NCI-H146 (cell line): Measurements from ENCODE around the gene FZR1.
"Not testable (repeated sequence)": the region's sequence is repeated elsewhere in the genome, so short reads cannot be mapped to it uniquely, and the experiment has no call there.

Source experiments
- DNase-seq: peaks from one replicate; lab custom pipeline; 2025; lab: John Stamatoyannopoulos, UW

FZR1 gene

DNA sequence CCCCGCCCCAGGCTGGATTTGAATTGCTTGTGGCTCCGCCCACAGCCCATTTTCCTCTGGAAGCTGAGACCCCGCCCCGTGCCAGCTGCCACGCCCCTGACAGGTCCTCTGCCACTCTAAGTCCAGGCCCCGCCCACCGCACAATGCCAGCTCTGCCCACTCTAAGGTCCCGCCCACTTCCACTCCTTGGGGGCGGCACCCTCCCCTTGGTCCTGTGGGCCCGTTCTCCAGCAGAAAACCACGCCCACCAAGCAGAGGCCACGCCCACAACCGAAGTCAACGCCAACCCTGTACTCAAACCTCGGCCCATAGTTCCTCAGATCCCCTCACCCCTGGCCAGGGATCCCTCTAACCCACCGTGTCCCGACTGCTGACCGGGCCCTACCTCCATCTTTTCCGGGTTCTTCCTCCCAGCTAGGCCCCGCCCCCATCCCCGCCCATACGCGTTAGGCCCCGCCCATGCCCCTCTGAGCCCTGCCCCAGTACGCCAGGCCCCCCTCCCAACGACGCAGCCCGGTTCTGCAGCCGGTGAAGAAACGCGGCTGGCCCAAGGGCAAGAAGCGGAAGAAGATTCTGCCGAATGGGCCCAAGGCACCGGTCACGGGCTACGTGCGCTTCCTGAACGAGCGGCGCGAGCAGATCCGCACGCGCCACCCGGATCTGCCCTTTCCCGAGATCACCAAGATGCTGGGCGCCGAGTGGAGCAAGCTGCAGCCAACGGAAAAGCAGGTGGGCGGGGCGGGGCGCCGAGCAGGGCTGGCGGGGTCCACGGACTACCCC lies 67.9 kb downstream of the FZR1 start:
- DNase-seq, result peak; percentile 82

- no peak for DNase-seq
These were observed 69.2 kb downstream of the FZR1 start for GRCh38 chr19:3575260-3575741.

DNA sequence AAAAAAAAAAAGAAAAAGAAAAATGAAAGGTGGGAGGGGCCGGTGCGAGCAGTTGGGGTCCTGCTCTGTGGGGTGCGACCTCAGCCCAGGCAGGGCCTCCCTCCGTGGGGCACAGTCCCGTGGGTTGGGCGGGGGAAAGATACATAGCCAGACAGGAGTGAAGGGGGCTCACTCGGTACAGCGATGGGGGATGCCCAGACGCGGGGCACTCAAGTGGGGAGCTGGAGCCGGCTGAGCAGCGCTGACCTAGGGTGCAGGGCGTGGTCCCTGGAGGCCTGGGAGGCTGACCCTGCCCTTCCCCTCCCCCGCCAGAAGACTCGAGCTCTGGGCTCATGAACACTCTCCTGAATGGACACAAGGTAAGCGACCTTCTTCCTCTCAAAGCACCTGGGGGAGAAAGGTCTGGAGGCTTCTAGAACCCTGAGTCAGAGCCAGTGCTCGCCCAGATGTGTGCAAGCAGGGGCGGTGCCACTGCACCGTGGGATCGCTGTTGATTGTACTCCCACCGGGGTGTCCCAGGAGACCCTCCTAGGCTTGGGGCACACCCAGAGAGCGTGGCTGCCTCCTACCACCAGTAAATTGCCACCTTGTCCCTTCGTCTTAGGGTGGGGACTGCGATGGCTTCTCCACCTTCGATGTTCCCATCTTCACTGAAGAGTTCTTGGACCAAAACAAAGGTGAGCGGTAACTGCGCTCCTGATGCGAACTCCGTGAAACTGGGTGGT lies 70.0 kb downstream of the FZR1 start:
- no peak for DNase-seq

- DNase-seq, result no peak
These were observed 70.8 kb downstream of the FZR1 start for GRCh38 chr19:3576696-3577443.

GRCh38 chr19:3577723-3578344 lies 71.7 kb downstream of the FZR1 start:
- DNase-seq, result no peak

DNA sequence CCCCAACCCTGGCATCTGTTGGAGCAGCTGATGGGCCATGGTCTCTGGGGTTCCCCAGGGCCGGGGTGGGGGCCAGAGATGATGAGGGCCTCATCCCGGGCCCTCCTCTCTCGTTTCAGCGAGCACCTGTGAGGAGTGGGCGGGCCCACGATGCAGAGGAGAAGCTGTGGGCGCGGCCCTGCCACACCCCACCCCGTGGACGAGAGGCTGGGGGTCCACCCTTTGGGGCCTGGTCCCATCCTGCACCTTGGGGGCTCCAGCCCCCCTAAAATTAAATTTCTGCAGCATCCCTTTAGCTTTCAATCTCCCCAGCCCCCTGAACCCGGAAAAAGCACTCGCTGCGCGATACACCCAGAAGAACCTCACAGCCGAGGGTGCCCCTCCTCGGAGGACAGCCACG lies 72.3 kb downstream of the FZR1 start:
- no peak for DNase-seq

DNA sequence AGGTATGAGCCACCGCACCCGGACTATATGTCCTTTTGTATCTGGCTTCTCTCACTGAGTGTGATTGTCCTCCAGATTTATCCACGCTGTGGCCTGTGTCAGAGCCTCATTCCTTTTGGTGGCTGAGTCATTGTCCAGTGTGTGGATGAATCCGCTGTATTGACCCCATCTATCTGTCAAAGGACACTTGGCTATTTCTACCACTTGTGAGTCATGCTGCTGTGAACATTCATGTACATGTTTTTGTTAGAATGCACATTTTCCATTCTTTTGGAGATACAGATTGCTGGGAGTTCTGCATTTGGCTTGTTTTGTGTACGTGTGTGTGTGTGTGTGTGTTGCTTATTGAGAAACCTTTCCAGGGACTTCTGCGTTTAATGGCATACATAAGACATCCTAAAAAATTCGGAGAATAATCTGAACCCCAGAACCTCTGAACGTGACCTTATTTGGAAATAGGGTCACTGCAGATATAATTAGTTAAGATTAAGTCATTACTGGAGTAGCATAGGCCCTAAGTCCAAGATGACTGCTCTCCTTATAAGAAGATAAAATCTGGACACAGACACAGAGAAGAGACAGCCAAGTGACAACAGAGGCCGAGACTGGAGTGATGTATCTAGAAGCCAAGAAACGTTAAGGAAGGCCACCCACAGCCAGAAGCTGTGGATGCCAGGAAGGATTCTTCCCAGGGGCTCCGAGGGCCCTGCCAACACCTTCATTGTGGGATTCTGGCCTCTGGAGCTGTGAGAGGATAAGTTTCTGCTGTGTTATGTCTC lies 74.2 kb downstream of the FZR1 start:
- no peak for DNase-seq

GRCh38 chr19:3581792-3582191 lies 75.7 kb downstream of the FZR1 start:
- DNase-seq, result not testable (repeated sequence)

DNA sequence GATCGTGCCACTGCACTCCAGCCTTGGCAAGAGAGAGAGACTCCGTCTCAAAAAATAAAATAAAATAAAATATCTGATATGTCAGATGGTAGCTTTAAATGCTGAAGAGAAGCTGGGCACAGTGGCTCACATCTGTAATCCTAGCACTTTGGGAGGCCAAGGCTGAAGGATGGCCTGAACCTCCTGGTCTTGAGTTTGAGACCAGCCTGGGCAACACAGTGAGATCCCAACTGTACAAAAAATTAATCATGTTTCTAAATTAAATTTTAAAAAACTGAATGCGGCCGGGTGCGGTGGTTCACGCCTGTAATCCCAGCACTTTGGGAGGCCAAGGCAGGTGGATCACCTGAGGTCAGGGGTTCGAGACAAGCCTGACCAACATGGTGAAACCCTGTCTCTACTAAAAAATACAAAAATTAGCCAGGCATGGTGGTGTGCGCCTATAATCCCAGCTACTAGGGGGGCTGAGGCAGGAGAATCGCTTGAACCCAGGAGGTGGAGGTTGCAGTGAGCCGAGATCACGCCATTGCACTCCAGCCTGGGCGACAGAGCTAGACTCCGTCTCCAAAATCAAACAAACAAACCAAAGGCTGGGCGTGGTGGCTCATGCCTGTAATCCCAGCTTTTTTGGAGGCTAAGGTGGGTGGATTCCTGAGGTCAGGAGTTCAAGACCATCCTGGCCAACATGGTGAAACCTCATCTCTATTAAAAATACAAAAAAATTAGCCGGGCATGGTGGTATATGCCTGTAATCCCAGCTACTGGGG lies 78.1 kb downstream of the FZR1 start:
- DNase-seq, result not testable (repeated sequence)

DNA sequence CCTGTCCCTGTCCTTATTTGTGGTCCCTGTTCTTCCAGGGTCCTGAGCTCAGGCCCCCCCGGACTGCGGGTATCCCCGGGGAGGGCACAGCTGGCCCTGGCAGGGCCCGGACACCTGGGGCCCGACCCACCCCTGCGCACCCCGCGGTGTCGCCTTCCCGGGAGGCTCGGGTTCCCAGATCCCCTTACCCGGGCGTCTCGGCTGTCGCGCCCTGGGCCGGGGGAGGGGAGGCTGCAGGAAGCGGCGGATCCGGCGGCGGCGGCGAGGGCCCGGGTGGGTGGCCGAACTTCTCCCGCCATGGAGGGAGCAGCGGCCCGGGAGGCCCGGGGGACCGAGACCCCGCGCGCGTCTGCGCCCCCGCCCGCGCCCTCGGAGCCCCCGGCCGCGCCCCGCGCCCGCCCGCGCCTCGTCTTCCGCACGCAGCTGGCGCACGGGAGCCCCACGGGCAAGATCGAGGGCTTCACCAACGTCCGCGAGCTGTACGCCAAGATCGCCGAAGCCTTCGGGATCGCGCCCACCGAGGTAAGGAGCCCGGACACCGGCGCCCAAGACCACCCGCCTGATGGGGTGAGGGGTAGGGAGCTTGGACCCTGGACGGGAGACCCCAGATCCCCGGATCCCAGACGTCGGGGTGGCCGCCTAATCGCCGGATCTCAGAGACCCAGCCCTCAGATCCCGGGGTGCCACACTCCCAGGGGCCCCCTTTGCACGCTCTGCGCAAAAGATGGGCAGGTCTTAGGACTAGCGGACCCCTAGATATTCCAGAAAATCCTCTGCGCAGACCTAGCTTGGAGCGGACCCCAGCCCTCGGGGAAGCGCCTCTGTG lies 79.4 kb downstream of the FZR1 start, which contains the start of gene GIPC3:
Gene GIPC3, plus strand, starts transcription at position 178 of the 826 bp plus-strand sequence. Its CDS starts 120 bp downstream, at position 298.
- DNase-seq, result peak; percentile 20

DNA sequence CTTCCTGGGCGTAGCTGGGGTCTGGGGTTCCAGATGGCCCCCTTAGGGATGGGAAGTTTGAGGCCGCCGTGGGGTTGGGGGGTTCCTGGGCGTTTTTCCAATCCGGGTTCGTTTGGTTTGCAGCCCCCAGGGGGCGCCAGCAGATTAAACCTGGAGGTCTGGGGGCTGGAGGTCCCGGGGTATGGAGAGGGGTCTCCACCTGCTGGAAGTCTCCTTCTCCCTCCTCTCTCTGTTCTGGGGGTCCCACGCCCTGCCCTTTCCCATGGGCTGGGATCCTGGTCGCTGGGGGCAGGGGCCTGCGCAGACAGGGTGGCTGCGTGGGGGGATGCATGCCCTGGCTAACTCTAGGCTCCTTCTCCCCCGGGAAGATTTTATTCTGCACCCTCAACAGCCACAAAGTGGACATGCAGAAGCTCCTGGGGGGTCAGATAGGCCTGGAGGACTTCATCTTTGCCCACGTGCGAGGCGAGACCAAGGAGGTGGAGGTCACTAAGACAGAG lies 80.1 kb downstream of the FZR1 start:
- peak; percentile 6 for DNase-seq

DNA sequence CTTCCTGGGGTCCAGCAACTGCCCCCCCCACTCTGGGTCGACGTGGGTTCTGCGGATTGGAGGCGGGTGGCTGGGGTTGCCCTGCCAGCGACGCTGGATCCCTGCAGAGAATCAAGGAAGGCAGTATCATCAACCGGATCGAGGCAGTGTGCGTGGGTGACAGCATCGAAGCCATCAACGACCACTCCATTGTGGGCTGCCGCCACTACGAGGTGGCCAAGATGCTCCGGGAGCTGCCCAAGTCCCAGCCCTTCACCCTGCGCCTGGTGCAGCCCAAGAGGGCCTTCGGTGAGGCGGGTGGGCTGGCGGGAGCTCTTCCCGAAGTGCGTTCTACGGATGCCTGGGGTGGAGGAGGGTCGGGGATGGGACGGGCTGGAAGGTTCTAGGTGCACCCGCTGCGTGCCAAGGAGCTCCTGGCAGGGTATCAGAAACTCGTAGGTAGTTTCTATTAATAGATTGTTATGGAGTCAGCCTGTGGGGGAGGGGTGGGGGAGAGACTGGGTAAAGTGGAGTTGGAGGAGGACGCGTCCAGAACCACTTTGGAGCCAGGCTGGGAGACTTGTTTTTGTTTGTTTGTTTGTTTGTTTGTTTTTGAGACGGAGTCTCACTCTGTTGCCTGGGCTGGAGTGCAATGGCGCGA lies 80.7 kb downstream of the FZR1 start:
- DNase-seq, result no peak
